GM23338 (cell line): Measurements from ENCODE around the gene SPSB4. TPM values are rescaled to one million over a fixed set of nuclear protein-coding genes. Genes with fewer than 3 reads are reported as not detected.
"Not testable (repeated sequence)": the region's sequence is repeated elsewhere in the genome, so short reads cannot be mapped to it uniquely, and the experiment has no call there.

Source experiments
- ATAC-seq: fragments of 200-7000 bp; cut with Tn5 transposase; 3 replicates; pipeline ENCODE4 v1.9.1; 2020
- DNase-seq: peaks from one replicate; pipeline ENCODE4 v3.0.0-alpha.2; 2015; ENCODE audit warnings: low spot score
- H2AFZ ChIP-seq: fragments of 200-600 bp; sonication (generic); 2 replicates; pipeline ENCODE4 v1.8.0; 2016; ENCODE audit warnings: antibody characterized with exemption, mild to moderate bottlenecking, moderate library complexity
- H3F3A ChIP-seq: fragments of 200-600 bp; sonication (generic); replicated peaks from 2 replicates; pipeline ENCODE4 v1.8.0; 2017; ENCODE audit warnings: antibody characterized with exemption, mixed run types, low read depth
- H3K27ac ChIP-seq: fragments of 200-600 bp; sonication (generic); 2 replicates; pipeline ENCODE4 v1.6.1; 2016; ENCODE audit warnings: low read depth
- H3K27me3 ChIP-seq: fragments of 200-600 bp; sonication (generic); 2 replicates; pipeline ENCODE4 v1.8.0; 2016; ENCODE audit warnings: mild to moderate bottlenecking, mixed run types, moderate library complexity; ENCODE audit not compliant: insufficient read depth
- H3K36me3 ChIP-seq: fragments of 200-600 bp; sonication (generic); 2 replicates; pipeline ENCODE4 v1.8.0; 2016; ENCODE audit warnings: mild to moderate bottlenecking; ENCODE audit not compliant: insufficient read depth
- H3K4me1 ChIP-seq: fragments of 200-600 bp; sonication (generic); 2 replicates; pipeline ENCODE4 v1.8.0; 2016; ENCODE audit warnings: mild to moderate bottlenecking, moderate library complexity; ENCODE audit not compliant: insufficient read depth
- H3K4me2 ChIP-seq: fragments of 200-600 bp; sonication (generic); 2 replicates; pipeline ENCODE4 v1.7.1; 2017; ENCODE audit warnings: mixed run types
- H3K4me3 ChIP-seq: fragments of 200-600 bp; sonication (generic); 2 replicates; pipeline ENCODE4 v1.6.1; 2016; ENCODE audit warnings: mixed run types
- H3K79me2 ChIP-seq: fragments of 200-600 bp; sonication (generic); replicated peaks from 2 replicates; pipeline ENCODE4 v1.8.0; 2017; ENCODE audit warnings: mild to moderate bottlenecking; ENCODE audit not compliant: insufficient read depth
- H3K9me2 ChIP-seq: fragments of 200-600 bp; sonication (generic); 2 replicates; pipeline ENCODE4 v1.8.0; 2017; ENCODE audit not compliant: insufficient read depth
- H4K20me1 ChIP-seq: fragments of 200-600 bp; sonication (generic); replicated peaks from 2 replicates; pipeline ENCODE4 v1.8.0; 2017; ENCODE audit warnings: mild to moderate bottlenecking; ENCODE audit not compliant: insufficient read depth
- H3K27ac Mint-ChIP-seq: 2 replicates; pipeline ENCODE4 v1.8.0; 2020; ENCODE audit warnings: inconsistent platforms, mild to moderate bottlenecking, moderate library complexity, mixed read lengths
- H3K27me3 Mint-ChIP-seq: 3 replicates; pipeline ENCODE4 v1.8.0; 2022; ENCODE audit warnings: low read depth, mild to moderate bottlenecking, moderate library complexity, mixed read lengths, inconsistent platforms; ENCODE audit not compliant: insufficient read depth, poor library complexity
- H3K36me3 Mint-ChIP-seq: 3 replicates; pipeline ENCODE4 v1.8.0; 2021; ENCODE audit warnings: low read depth, mild to moderate bottlenecking, inconsistent platforms, moderate library complexity, mixed read lengths
- H3K4me1 Mint-ChIP-seq: 3 replicates; pipeline ENCODE4 v1.8.0; 2020; ENCODE audit warnings: mild to moderate bottlenecking, inconsistent platforms, mixed read lengths
- H3K4me3 Mint-ChIP-seq: 3 replicates; pipeline ENCODE4 v1.8.0; 2021; ENCODE audit warnings: moderate library complexity, mild to moderate bottlenecking, inconsistent platforms, mixed read lengths
- H3K9me3 Mint-ChIP-seq: 3 replicates; pipeline ENCODE4 v1.8.0; 2020; ENCODE audit warnings: moderate library complexity, mild to moderate bottlenecking, inconsistent platforms, mixed read lengths
- CREB1 ChIP-seq: fragments of 250-450 bp; sonication (Bioruptor Pico); IDR thresholded peaks from 2 replicates; pipeline ENCODE4 v1.5.0; 2020; ENCODE audit warnings: low read depth, mild to moderate bottlenecking, moderate library complexity
- EZH2 ChIP-seq: fragments of 200-600 bp; sonication (generic); IDR thresholded peaks from one replicate; pipeline ENCODE4 v1.8.0; 2017; ENCODE audit warnings: antibody characterized with exemption, mild to moderate bottlenecking, low read depth; ENCODE audit not compliant: unreplicated experiment
- EZH2phosphoT487 ChIP-seq: fragments of 200-600 bp; sonication (generic); IDR thresholded peaks from one replicate; pipeline ENCODE4 v1.8.1; 2018; ENCODE audit warnings: antibody characterized with exemption; ENCODE audit not compliant: unreplicated experiment
- POLR2AphosphoS5 ChIP-seq: IDR thresholded peaks from 2 replicates; pipeline ENCODE4 v1.6.1; 2016; ENCODE audit warnings: antibody characterized with exemption, low read depth
- REST ChIP-seq: IDR thresholded peaks from one replicate; pipeline ENCODE4 v1.6.1; 2018; ENCODE audit warnings: antibody characterized with exemption; ENCODE audit not compliant: unreplicated experiment
- STAT1 ChIP-seq: IDR thresholded peaks from one replicate; pipeline ENCODE4 v1.6.1; 2016; ENCODE audit warnings: antibody characterized with exemption; ENCODE audit not compliant: unreplicated experiment
- ZNF114 ChIP-seq: fragments of 250-450 bp; sonication (Bioruptor Pico); IDR thresholded peaks from 2 replicates; pipeline ENCODE4 v1.5.0; 2020; ENCODE audit warnings: mild to moderate bottlenecking, moderate library complexity
- polyA plus RNA-seq: library from polyadenylated mRNA; unstranded; fragments of >200 nt; fragmentation: Nextera tagmentation; extraction: Ambion mirVana; gene quantifications from 2 replicates; pipeline ENCODE4 v1.2.1, GENCODE V29; 2016
- total RNA-seq: library from RNA; depleted of rRNA; stranded (reverse); fragments of >200 nt; shearing (Covaris generic); gene quantifications from 2 replicates; pipeline ENCODE4 v1.2.3, GENCODE V29; 2014
- TF ChIP-seq, protein P1 (sequence below), 2 experiments: fragments of 200-600 bp in 1 of 2; sonication (generic) in 1 of 2; conservative IDR thresholded peaks; 2 replicates each; pipeline versions ENCODE4 v1.5.1 to v1.6.1; 2016 to 2017; ENCODE audit warnings: antibody characterized with exemption in 2 of 2, low read depth in 2 of 2, mild to moderate bottlenecking in 2 of 2, moderate library complexity in 1 of 2
- TF ChIP-seq, protein P2 (sequence below): IDR thresholded peaks from 2 replicates; pipeline ENCODE4 v1.6.1; 2016; ENCODE audit warnings: antibody characterized with exemption

SPSB4 gene
- total and polyA plus RNA-seq, 2 experiments from 2014 or later, result 6.7 to 25.9 TPM

DNA sequence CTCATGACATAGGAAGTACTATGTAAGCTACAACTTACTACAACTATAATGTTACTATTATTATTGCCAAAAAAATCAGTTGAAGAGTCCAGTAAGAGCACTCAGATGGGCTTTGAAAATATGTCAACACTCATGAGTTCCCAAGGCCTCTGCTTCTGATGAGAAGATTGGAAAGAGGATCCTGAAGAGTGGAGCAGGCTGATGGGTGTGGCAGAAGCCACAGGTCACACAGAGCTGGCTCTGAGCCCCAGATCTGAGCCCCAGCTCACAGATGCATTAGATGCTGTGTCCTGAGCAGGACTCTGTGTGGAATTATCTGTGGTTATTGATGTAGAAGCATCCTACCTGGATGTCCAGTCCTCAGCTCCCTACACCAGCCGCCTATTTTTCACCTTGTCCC is 65.6 kb downstream of the SPSB4 start (continued):
- TF ChIP-seq REST, result no peak

- not testable (repeated sequence) for H4K20me1 ChIP-seq, H3K27ac Mint-ChIP-seq
Observed at GRCh38 chr3:141117982-141118381, 66.8 kb downstream of the SPSB4 start.

DNA sequence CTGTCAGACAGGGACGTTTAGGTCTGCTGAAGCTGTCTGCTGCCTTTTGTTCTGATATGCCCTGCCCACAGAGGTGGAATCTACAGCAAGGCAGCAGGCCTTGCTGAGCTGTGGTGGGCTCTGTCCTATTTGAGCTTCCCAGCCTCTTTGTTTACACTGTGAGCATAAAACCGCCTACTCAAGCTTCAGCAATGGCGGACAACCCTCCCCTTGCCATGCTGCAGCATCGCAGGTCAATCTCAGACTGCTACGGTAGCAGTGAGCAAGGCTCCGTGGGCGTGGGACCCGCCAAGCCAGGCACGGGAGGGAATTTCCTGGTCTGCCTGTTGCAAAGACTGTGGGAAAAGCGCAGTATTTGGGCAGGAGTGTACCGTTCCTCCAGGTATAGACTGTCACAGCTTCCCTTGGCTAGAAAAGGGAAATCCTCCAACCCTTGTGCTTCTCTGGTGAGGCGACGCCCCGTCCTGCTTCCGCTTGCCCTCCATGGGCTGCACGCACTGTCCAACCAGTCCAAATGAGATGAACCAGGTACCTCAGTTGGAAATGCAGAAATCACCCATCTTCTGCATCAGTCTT is 71.4 kb downstream of the SPSB4 start:
- ATAC-seq, result no peak
- Histone ChIP-seq H3K4me2 (no peak overlapping the region), H3K4me1 (no peaks in the 10 kb centered on the region), H3F3A (no peaks in the 10 kb centered on the region), H3K36me3 (no peaks in the 10 kb centered on the region), H3K27me3 (no peaks in the 10 kb centered on the region), H4K20me1 (no peaks in the 10 kb centered on the region), H2AFZ (no peak overlapping the region), H3K4me3 (no peak overlapping the region), H3K27ac (no peak overlapping the region), H3K9me2 (no peaks in the 10 kb centered on the region), H3K79me2 (no peaks in the 10 kb centered on the region)
- no peaks in the 10 kb centered on the region for H3K36me3 Mint-ChIP-seq
- no peak overlapping the region for H3K4me3 Mint-ChIP-seq
- no peaks in the 10 kb centered on the region for H3K9me3 Mint-ChIP-seq
- no peak overlapping the region for H3K27ac Mint-ChIP-seq
- H3K27me3 Mint-ChIP-seq, result peaks cover under 1% of the 10 kb centered on the region
- no peak for DNase-seq
- H3K4me1 Mint-ChIP-seq, result no peaks in the 10 kb centered on the region; the same call in 1 of the 3 replicates
- TF ChIP-seq CREB1 (CRISPR knock-in tag), result no peak
- no peak for TF ChIP-seq POLR2AphosphoS5
- TF ChIP-seq STAT1, result no peak
- no peak for TF ChIP-seq ZNF114
- no peak for TF ChIP-seq EZH2
- no peak for TF ChIP-seq EZH2phosphoT487
- TF ChIP-seq, protein P1, sequence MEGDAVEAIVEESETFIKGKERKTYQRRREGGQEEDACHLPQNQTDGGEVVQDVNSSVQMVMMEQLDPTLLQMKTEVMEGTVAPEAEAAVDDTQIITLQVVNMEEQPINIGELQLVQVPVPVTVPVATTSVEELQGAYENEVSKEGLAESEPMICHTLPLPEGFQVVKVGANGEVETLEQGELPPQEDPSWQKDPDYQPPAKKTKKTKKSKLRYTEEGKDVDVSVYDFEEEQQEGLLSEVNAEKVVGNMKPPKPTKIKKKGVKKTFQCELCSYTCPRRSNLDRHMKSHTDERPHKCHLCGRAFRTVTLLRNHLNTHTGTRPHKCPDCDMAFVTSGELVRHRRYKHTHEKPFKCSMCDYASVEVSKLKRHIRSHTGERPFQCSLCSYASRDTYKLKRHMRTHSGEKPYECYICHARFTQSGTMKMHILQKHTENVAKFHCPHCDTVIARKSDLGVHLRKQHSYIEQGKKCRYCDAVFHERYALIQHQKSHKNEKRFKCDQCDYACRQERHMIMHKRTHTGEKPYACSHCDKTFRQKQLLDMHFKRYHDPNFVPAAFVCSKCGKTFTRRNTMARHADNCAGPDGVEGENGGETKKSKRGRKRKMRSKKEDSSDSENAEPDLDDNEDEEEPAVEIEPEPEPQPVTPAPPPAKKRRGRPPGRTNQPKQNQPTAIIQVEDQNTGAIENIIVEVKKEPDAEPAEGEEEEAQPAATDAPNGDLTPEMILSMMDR (conservative IDR thresholded peaks at IDR 0.05; ENCODE audit: low read depth in 2 of 2), result no peak
- TF ChIP-seq, protein P2, sequence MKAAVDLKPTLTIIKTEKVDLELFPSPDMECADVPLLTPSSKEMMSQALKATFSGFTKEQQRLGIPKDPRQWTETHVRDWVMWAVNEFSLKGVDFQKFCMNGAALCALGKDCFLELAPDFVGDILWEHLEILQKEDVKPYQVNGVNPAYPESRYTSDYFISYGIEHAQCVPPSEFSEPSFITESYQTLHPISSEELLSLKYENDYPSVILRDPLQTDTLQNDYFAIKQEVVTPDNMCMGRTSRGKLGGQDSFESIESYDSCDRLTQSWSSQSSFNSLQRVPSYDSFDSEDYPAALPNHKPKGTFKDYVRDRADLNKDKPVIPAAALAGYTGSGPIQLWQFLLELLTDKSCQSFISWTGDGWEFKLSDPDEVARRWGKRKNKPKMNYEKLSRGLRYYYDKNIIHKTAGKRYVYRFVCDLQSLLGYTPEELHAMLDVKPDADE, result no peak

More at GRCh38 chr3:141117982-141118381, 66.8 kb downstream of the SPSB4 start:
- H2AFZ ChIP-seq, H3K79me2 ChIP-seq, H3K27me3 Mint-ChIP-seq, H3F3A ChIP-seq, H3K4me1 ChIP-seq, H3K9me2 ChIP-seq, H3K4me1 Mint-ChIP-seq, H3K4me3 ChIP-seq, H3K36me3 ChIP-seq, H3K9me3 Mint-ChIP-seq, H3K27me3 ChIP-seq, H3K4me2 ChIP-seq, H3K27ac ChIP-seq, ATAC-seq, H3K36me3 Mint-ChIP-seq, DNase-seq, H3K4me3 Mint-ChIP-seq: not testable (repeated sequence)
